ENCODE results near the gene PMP22.

Gene PMP22

DNA sequence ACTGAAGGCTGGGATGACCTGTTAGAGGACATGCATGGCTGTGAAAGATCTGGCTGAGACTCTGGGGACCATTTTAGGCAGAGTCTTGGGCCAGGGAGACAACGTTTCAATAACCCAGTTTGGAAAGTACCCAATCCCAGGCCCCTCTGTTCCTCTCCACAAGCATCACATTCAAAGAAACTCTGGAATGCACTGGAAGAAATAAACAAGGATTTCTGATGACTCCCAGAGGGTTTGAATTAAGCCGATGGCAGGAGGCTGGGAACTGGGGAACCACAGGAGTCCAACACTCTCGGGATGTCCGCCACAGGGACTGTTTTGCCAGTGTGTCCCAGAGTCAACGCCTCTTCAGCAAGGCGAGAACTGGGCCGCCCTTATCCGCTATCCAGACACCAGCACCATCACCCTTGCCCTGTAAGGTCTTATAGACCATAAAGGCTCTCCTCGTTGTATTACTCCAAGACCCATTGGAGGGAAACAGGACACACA is 3.3 kb downstream of the PMP22 start:
- DNase-seq (ENCODE audit: low spot score) = peak; percentile 31
- TF ChIP-seq, protein P1, sequence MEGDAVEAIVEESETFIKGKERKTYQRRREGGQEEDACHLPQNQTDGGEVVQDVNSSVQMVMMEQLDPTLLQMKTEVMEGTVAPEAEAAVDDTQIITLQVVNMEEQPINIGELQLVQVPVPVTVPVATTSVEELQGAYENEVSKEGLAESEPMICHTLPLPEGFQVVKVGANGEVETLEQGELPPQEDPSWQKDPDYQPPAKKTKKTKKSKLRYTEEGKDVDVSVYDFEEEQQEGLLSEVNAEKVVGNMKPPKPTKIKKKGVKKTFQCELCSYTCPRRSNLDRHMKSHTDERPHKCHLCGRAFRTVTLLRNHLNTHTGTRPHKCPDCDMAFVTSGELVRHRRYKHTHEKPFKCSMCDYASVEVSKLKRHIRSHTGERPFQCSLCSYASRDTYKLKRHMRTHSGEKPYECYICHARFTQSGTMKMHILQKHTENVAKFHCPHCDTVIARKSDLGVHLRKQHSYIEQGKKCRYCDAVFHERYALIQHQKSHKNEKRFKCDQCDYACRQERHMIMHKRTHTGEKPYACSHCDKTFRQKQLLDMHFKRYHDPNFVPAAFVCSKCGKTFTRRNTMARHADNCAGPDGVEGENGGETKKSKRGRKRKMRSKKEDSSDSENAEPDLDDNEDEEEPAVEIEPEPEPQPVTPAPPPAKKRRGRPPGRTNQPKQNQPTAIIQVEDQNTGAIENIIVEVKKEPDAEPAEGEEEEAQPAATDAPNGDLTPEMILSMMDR (IDR thresholded peaks at IDR 0.05; ENCODE audit: extremely low read depth, missing control alignments) = no peak

GRCh38 chr17:15261258-15261801 is 3.8 kb downstream of the PMP22 start:
- DNase-seq (ENCODE audit: low spot score) = peak; percentile 29
- TF ChIP-seq, protein P1 (IDR thresholded peaks at IDR 0.05; ENCODE audit: extremely low read depth, missing control alignments) = no peak

- DNase-seq (ENCODE audit: low spot score) = peak; percentile 80
- TF ChIP-seq, protein P1 (IDR thresholded peaks at IDR 0.05; ENCODE audit: extremely low read depth, missing control alignments) = peak; percentile 70
Observed at GRCh38 chr17:15260376-15261257, 4.5 kb downstream of the PMP22 start.

- TF ChIP-seq, protein P1 (IDR thresholded peaks at IDR 0.05; ENCODE audit: extremely low read depth, missing control alignments) = no peak
- no peak for DNase-seq (ENCODE audit: low spot score)
Observed at GRCh38 chr17:15257796-15258512, 7.2 kb downstream of the PMP22 start.

- DNase-seq (ENCODE audit: low spot score) = peak; percentile 84
- TF ChIP-seq, protein P1 (IDR thresholded peaks at IDR 0.05; ENCODE audit: extremely low read depth, missing control alignments) = peak; percentile 64
Observed at GRCh38 chr17:15257258-15257788, 7.8 kb downstream of the PMP22 start.

GRCh38 chr17:15256689-15257088 is 8.4 kb downstream of the PMP22 start:
- TF ChIP-seq, protein P1 (IDR thresholded peaks at IDR 0.05; ENCODE audit: extremely low read depth, missing control alignments) = no peak
- no peak for DNase-seq (ENCODE audit: low spot score)
